ENCODE results near the gene OMP.
"Not testable (repeated sequence)": the region's sequence is repeated elsewhere in the genome, so short reads cannot be mapped to it uniquely, and the experiment has no call there.

Gene OMP

GRCh38 chr11:77088236-77089003 is 14.2 kb upstream of the OMP start:
- DNase-seq: no peak

GRCh38 chr11:77089004-77089545 is 13.6 kb upstream of the OMP start:
- DNase-seq: no peak

GRCh38 chr11:77090046-77090372 is 12.6 kb upstream of the OMP start:
- DNase-seq: no peak

- no peak for DNase-seq
These were observed 12.1 kb upstream of the OMP start for GRCh38 chr11:77090373-77091111.

GRCh38 chr11:77091146-77091940 is 11.3 kb upstream of the OMP start:
- DNase-seq: peak; percentile 79

GRCh38 chr11:77092382-77092781 is 10.3 kb upstream of the OMP start:
- no peak for DNase-seq

- DNase-seq: no peak
These were observed 9.4 kb upstream of the OMP start for GRCh38 chr11:77093056-77093891.

GRCh38 chr11:77093987-77094840 is 8.4 kb upstream of the OMP start:
- no peak for DNase-seq

GRCh38 chr11:77094841-77095365 is 7.7 kb upstream of the OMP start:
- DNase-seq: no peak

GRCh38 chr11:77095551-77096490 is 6.8 kb upstream of the OMP start:
- no peak for DNase-seq

GRCh38 chr11:77096591-77097019 is 6.0 kb upstream of the OMP start:
- DNase-seq: no peak

GRCh38 chr11:77097180-77097579 is 5.5 kb upstream of the OMP start:
- not testable (repeated sequence) for DNase-seq

- no peak for DNase-seq
These were observed 2.2 kb upstream of the OMP start for GRCh38 chr11:77100166-77101042.

GRCh38 chr11:77101043-77101537 is 1.6 kb upstream of the OMP start:
- no peak for DNase-seq

- DNase-seq: no peak
These were observed 679 bp downstream of the OMP start for GRCh38 chr11:77103319-77103718.

- no peak for DNase-seq
These were observed 2.1 kb downstream of the OMP start for GRCh38 chr11:77104727-77105126.

- peak; percentile 60 for DNase-seq
These were observed 3.7 kb downstream of the OMP start for GRCh38 chr11:77106321-77106720.

GRCh38 chr11:77106759-77107158 is 4.1 kb downstream of the OMP start:
- DNase-seq: no peak

GRCh38 chr11:77107950-77108349 is 5.3 kb downstream of the OMP start:
- DNase-seq: no peak

Data from midbrain (tissue), 1 donor.